HCT116 (cell line): ENCODE results near the gene KCNH2. TPM values are rescaled to one million over a fixed set of nuclear protein-coding genes. Genes with fewer than 3 reads are reported as not detected.

Source experiments
- ATAC-seq: fragments of 200-7000 bp; cut with Tn5 transposase; 2 replicates; pipeline ENCODE4 v1.9.1; 2020; ENCODE audit warnings: mild to moderate bottlenecking, moderate library complexity
- BruUV-seq: library from RNA; stranded (reverse); fragments of 400-500 nt; replicated peaks from 2 replicates; lab custom pipeline; 2021; lab: Mats Ljungman, UMichigan
- CTCF ChIA-PET: fragments of 300-600 bp; sonication (Branson Sonifier 250); formaldehyde crosslinking; loops from one replicate; lab custom pipeline; 2021; ENCODE audit warnings: antibody characterized with exemption; lab: Charles Lee
- POLR2A ChIA-PET: fragments of 300-600, 350-600 bp; sonication (Branson Sonifier 250); formaldehyde crosslinking; loops from one replicate; lab custom pipeline; 2021; ENCODE audit warnings: antibody characterized with exemption; lab: Charles Lee
- RAD21 ChIA-PET, 2 experiments: fragments of 300-600 bp; sonication (Branson Sonifier 250); formaldehyde crosslinking; loops; one replicate each; lab custom pipeline; 2023; ENCODE audit warnings: low total read pairs in 2 of 2; ENCODE audit not compliant: uncharacterized antibody in 2 of 2, unreplicated experiment in 2 of 2, low non-redundant PET in 1 of 2; lab: Charles Lee
- DNase-seq: peaks from one replicate; pipeline ENCODE4 v3.0.0-alpha.2; 2010; ENCODE audit warnings: low read depth, low spot score
- H2AFZ ChIP-seq: fragments of 200-600 bp; shearing (Covaris generic), sonication (generic); 2 replicates; pipeline ENCODE4 v1.6.1; 2017; ENCODE audit warnings: low read depth, mixed run types, mixed read lengths, antibody characterized with exemption, low read length; ENCODE audit not compliant: poor library complexity, severe bottlenecking
- H3K27ac ChIP-seq: 2 replicates; pipeline ENCODE4 v1.5.1; 2012; ENCODE audit warnings: low read depth, low read length
- H3K27me3 ChIP-seq: fragments of 200-600 bp; sonication (generic); 2 replicates; pipeline ENCODE4 v1.6.1; 2016; ENCODE audit warnings: mixed run types, low read length, mixed read lengths; ENCODE audit not compliant: insufficient read depth
- H3K36me3 ChIP-seq, 2 experiments: fragments of 200-500 bp in 1 of 2; fragments of 200-600 bp in 1 of 2; sonication (Bioruptor generic) in 1 of 2; sonication (generic) in 1 of 2; 2 replicates each; pipeline versions ENCODE4 v1.5.1 to v1.6.1; 2014 to 2016; ENCODE audit warnings: low read length in 2 of 2, inconsistent platforms in 1 of 2, mixed read lengths in 1 of 2, mixed run types in 1 of 2; ENCODE audit not compliant: insufficient read depth in 2 of 2, control insufficient read depth in 1 of 2
- H3K4me1 ChIP-seq, 2 experiments: fragments of 200-600 bp in 1 of 2; sonication (generic) in 1 of 2; 2 replicates each; pipeline versions ENCODE4 v1.5.1 to v1.6.1; 2012 to 2017; ENCODE audit warnings: low read length in 2 of 2, inconsistent platforms in 1 of 2, mild to moderate bottlenecking in 1 of 2, mixed read lengths in 1 of 2, mixed run types in 1 of 2, moderate library complexity in 1 of 2; ENCODE audit not compliant: insufficient read depth in 2 of 2, control insufficient read depth in 1 of 2
- H3K4me2 ChIP-seq: fragments of 200-600 bp; sonication (generic); 2 replicates; pipeline ENCODE4 v1.6.1; 2017; ENCODE audit warnings: mixed run types, low read length, mixed read lengths
- H3K4me3 ChIP-seq, 2 experiments: fragments of 200-600 bp in 1 of 2; sonication (generic) in 1 of 2; replicated peaks in 1 of 2; 2 replicates each; pipeline ENCODE4 v1.5.1; 2011 to 2016; ENCODE audit warnings: low read length in 2 of 2, control low read depth in 1 of 2, low read depth in 1 of 2, mild to moderate bottlenecking in 1 of 2, mixed read lengths in 1 of 2, mixed run types in 1 of 2
- H3K79me2 ChIP-seq: fragments of 200-600 bp; sonication (generic); 2 replicates; pipeline ENCODE4 v1.6.1; 2017; ENCODE audit warnings: mild to moderate bottlenecking, mixed run types, low read length, moderate library complexity, mixed read lengths; ENCODE audit not compliant: insufficient read depth
- H3K9ac ChIP-seq: fragments of 200-600 bp; sonication (generic); 2 replicates; pipeline ENCODE4 v1.6.1; 2016; ENCODE audit warnings: low read length, mixed read lengths
- H3K9me2 ChIP-seq: fragments of 200-600 bp; sonication (generic), shearing (Covaris generic); 2 replicates; pipeline ENCODE4 v1.6.1; 2017; ENCODE audit warnings: mixed run types, mild to moderate bottlenecking, moderate library complexity; ENCODE audit not compliant: insufficient read depth
- H3K9me3 ChIP-seq, 2 experiments: fragments of 200-500 bp in 1 of 2; fragments of 200-600 bp in 1 of 2; sonication (Bioruptor generic) in 1 of 2; sonication (generic) in 1 of 2; 2 replicates each; pipeline ENCODE4 v1.6.1; 2014 to 2017; ENCODE audit warnings: low read length in 2 of 2, mixed read lengths in 2 of 2, inconsistent platforms in 1 of 2, low read depth in 1 of 2, mild to moderate bottlenecking in 1 of 2, mixed run types in 1 of 2, moderate library complexity in 1 of 2; ENCODE audit not compliant: control insufficient read depth in 1 of 2, insufficient read depth in 1 of 2
- H4K20me1 ChIP-seq: fragments of 200-600 bp; sonication (generic), shearing (Covaris generic); 2 replicates; pipeline ENCODE4 v1.6.1; 2017; ENCODE audit warnings: mixed run types, mild to moderate bottlenecking, moderate library complexity; ENCODE audit not compliant: insufficient read depth
- ATF3 ChIP-seq: IDR thresholded peaks from 2 replicates; pipeline ENCODE4 v1.6.1; 2012
- CBX3 ChIP-seq: IDR thresholded peaks from 2 replicates; pipeline ENCODE4 v1.6.1; 2012; ENCODE audit warnings: low read depth
- CEBPB ChIP-seq: IDR thresholded peaks from 2 replicates; pipeline ENCODE4 v1.6.1; 2012; ENCODE audit warnings: low read depth
- CTCF ChIP-seq, 3 experiments: fragments of 200-600 bp in 1 of 3; sonication (generic) in 1 of 3; IDR thresholded peaks in 2 of 3; conservative IDR thresholded peaks in 1 of 3; 2 replicates each; pipeline ENCODE4 v1.5.1; 2012 to 2017; ENCODE audit warnings: low read depth in 2 of 3, low read length in 2 of 3, antibody characterized with exemption in 1 of 3, borderline replicate concordance in 1 of 3, control low read depth in 1 of 3, mild to moderate bottlenecking in 1 of 3, mixed read lengths in 1 of 3, mixed run types in 1 of 3, moderate library complexity in 1 of 3; ENCODE audit not compliant: insufficient read depth in 1 of 3
- EGR1 ChIP-seq: IDR thresholded peaks from 2 replicates; pipeline ENCODE4 v1.6.1; 2012; ENCODE audit warnings: low read depth
- EZH2 ChIP-seq: fragments of 200-600 bp; sonication (generic); IDR thresholded peaks from 2 replicates; pipeline ENCODE4 v1.6.1; 2017; ENCODE audit warnings: antibody characterized with exemption, mixed run types
- EZH2phosphoT487 ChIP-seq: fragments of 200-600 bp; IDR thresholded peaks from 2 replicates; pipeline ENCODE4 v1.6.1; 2018; ENCODE audit warnings: antibody characterized with exemption, borderline replicate concordance
- FOSL1 ChIP-seq: IDR thresholded peaks from 2 replicates; pipeline ENCODE4 v1.6.1; 2012; ENCODE audit warnings: low read depth
- JUND ChIP-seq: IDR thresholded peaks from 2 replicates; pipeline ENCODE4 v1.6.1; 2012
- POLR2A ChIP-seq: IDR thresholded peaks from 2 replicates; pipeline ENCODE4 v1.7.0; 2011; ENCODE audit warnings: borderline replicate concordance; ENCODE audit not compliant: insufficient read depth, insufficient read length; ENCODE audit errors: extremely low read depth
- POLR2AphosphoS5 ChIP-seq: IDR thresholded peaks from 2 replicates; pipeline ENCODE4 v1.6.1; 2011; ENCODE audit warnings: mild to moderate bottlenecking, low read depth, low read length, moderate library complexity
- RAD21 ChIP-seq: IDR thresholded peaks from 2 replicates; pipeline ENCODE4 v1.6.1; 2012; ENCODE audit warnings: low read depth, mild to moderate bottlenecking
- REST ChIP-seq: IDR thresholded peaks from 2 replicates; pipeline ENCODE4 v1.6.1; 2012; ENCODE audit warnings: low read depth
- SIN3A ChIP-seq: IDR thresholded peaks from 2 replicates; pipeline ENCODE4 v1.6.1; 2012; ENCODE audit warnings: low read depth
- SP1 ChIP-seq: IDR thresholded peaks from 2 replicates; pipeline ENCODE4 v1.6.1; 2012; ENCODE audit warnings: low read depth
- TCF7L2 ChIP-seq: IDR thresholded peaks from 2 replicates; pipeline ENCODE4 v1.7.0; 2011; ENCODE audit warnings: borderline replicate concordance, inconsistent platforms; ENCODE audit not compliant: insufficient read depth, insufficient read length; ENCODE audit errors: extremely low read depth
- YY1 ChIP-seq: IDR thresholded peaks from 2 replicates; pipeline ENCODE4 v1.6.1; 2011; ENCODE audit warnings: low read length, low read depth, moderate library complexity, mild to moderate bottlenecking; ENCODE audit not compliant: insufficient replicate concordance; ENCODE audit errors: extremely low read depth
- ZBTB33 ChIP-seq: IDR thresholded peaks from 2 replicates; pipeline ENCODE4 v1.6.1; 2011; ENCODE audit warnings: mild to moderate bottlenecking, low read length, moderate library complexity; ENCODE audit not compliant: insufficient replicate concordance; ENCODE audit errors: extremely low read depth
- ZFX ChIP-seq: fragments of 450-650 bp; IDR thresholded peaks from 2 replicates; pipeline ENCODE4 v1.6.1; 2017
- ZNF274 ChIP-seq: fragments of 200-500 bp; sonication (Bioruptor generic); IDR thresholded peaks from 2 replicates; pipeline ENCODE4 v1.6.1; 2014; ENCODE audit warnings: mild to moderate bottlenecking, low read depth, low read length, inconsistent platforms
- intact Hi-C: fragments of 100-400 bp; cut with micrococcal nuclease; formaldehyde crosslinking; loops from 2 replicates; pipeline ENCODE4 v1.10.0; 2022
- total RNA-seq: library from RNA; stranded (reverse); gene quantifications from one replicate; pipeline ENCODE4 v1.2.1, GENCODE V29; 2021; ENCODE audit not compliant: unreplicated experiment

Gene KCNH2
- total RNA-seq, 1 experiment from 2014 or later, result 9.7 TPM

- H3K9me2 ChIP-seq, result no peaks in the 10 kb centered on the region
- peak within 1 kb of the TSS; percentile 11 for H3K4me2 ChIP-seq
- BruUV-seq, result no TSS peak
- no peaks in the 10 kb centered on the region for H4K20me1 ChIP-seq
- ChIA-PET RAD21 (no interaction called here), POLR2A (no interaction called here), CTCF (interaction anchor here (0.8 to 2.0 kb wide), 2 partner anchors 28 to 38 kb away, joined by 3 to 6 read pairs; partner anchors contain the start of gene ABCB8)
- no peaks in the 10 kb centered on the region for H3K36me3 ChIP-seq
- H3K27me3 ChIP-seq, result no peaks in the 10 kb centered on the region
- DNase-seq (peak; percentile 72), ATAC-seq (peak; percentile 52)
- intact Hi-C loops, result no loop called here
- peaks cover 0 to 25% of the 10 kb centered on the region in 2 experiments; a peak in 2 of 4 replicates for H3K4me1 ChIP-seq
- H3K9me3 ChIP-seq, result peaks cover 8 to 31% of the 10 kb centered on the region in 2 experiments; a peak in 2 of 4 replicates
- H2AFZ ChIP-seq, result no peak within 1 kb of the TSS
- peak within 1 kb of the TSS; percentile 28 for H3K27ac ChIP-seq
- no peak within 1 kb of the TSS for H3K9ac ChIP-seq
- no peaks in the 10 kb centered on the region for H3K79me2 ChIP-seq
- no peak within 1 kb of the TSS for H3K4me3 ChIP-seq
- no peak for TF ChIP-seq TCF7L2
- no peak for TF ChIP-seq ZNF274
- no peak for TF ChIP-seq ATF3
- TF ChIP-seq REST, result no peak
- TF ChIP-seq POLR2A, result no peak
- TF ChIP-seq SIN3A, result no peak
- TF ChIP-seq ZBTB33, result no peak
- peak; percentile 100 for TF ChIP-seq CBX3
- no peak for TF ChIP-seq EZH2phosphoT487
- no peak for TF ChIP-seq SP1
- no peak for TF ChIP-seq CTCF (IDR thresholded peaks at IDR 0.05 in 2 of 3, conservative IDR thresholded peaks at IDR 0.05 in 1 of 3; ENCODE audit: borderline replicate concordance in 1 of 3, insufficient read depth in 1 of 3, low read depth in 2 of 3, low read length in 2 of 3)
- TF ChIP-seq ZFX, result no peak
- no peak for TF ChIP-seq EZH2
- peak; percentile 95 for TF ChIP-seq JUND
- TF ChIP-seq POLR2AphosphoS5, result no peak
- TF ChIP-seq FOSL1, result peak; percentile 98
- no peak for TF ChIP-seq EGR1
- no peak for TF ChIP-seq YY1
- no peak for TF ChIP-seq RAD21
- no peak for TF ChIP-seq CEBPB
Measured at GRCh38 chr7:150990416-150991186, 12.5 kb upstream of the KCNH2 start, which contains the start of gene NOS3. TSS of gene NOS3 (plus strand) at chr7:150991017. CDS start at chr7:150993804, 2,787 bp downstream.
